Neural cell (in vitro differentiated cells): ENCODE data around the gene GMDS.

Experiments
- CTCF ChIP-seq: fragments of 450-650 bp; IDR thresholded peaks from 2 replicates; pipeline ENCODE4 v1.5.1; 2014; ENCODE audit warnings: antibody characterized with exemption, mild to moderate bottlenecking, moderate library complexity; ENCODE audit not compliant: poor library complexity, severe bottlenecking
- EP300 ChIP-seq: fragments of 450-650 bp; conservative IDR thresholded peaks from 2 replicates; pipeline ENCODE4 v1.6.1; 2014; ENCODE audit warnings: antibody characterized with exemption, mild to moderate bottlenecking, moderate library complexity; ENCODE audit not compliant: poor library complexity, severe bottlenecking
- POLR2AphosphoS5 ChIP-seq: IDR thresholded peaks from 2 replicates; pipeline ENCODE4 v1.6.1; 2012
- RAD21 ChIP-seq: fragments of 450-650 bp; conservative IDR thresholded peaks from 2 replicates; pipeline ENCODE4 v1.6.1; 2014; ENCODE audit warnings: antibody characterized with exemption, mild to moderate bottlenecking, moderate library complexity

- TF ChIP-seq CTCF, result no peak
- no peak for TF ChIP-seq RAD21
- no peak for TF ChIP-seq EP300
- TF ChIP-seq POLR2AphosphoS5, result no peak
Measured at GRCh38 chr6:1669996-1670395, 575.4 kb downstream of the GMDS start.
